ENCODE measurements around the gene SH3BP1. TPM values are rescaled to one million over a fixed set of nuclear protein-coding genes. Genes with fewer than 3 reads are reported as not detected.

Gene SH3BP1
- total and polyA plus RNA-seq, 2 of the 13 experiments (the other 11 are each of a cell fraction or from before 2014, with no cell fraction given): 8.4 to 18.5 TPM

GRCh38 chr22:37632174-37633088 lies 7.0 kb upstream of the SH3BP1 start (continued):
- TF ChIP-seq AFF4 (CRISPR knock-in tag; IDR thresholded peaks at IDR 0.05) (no peak), RFX3 (CRISPR knock-in tag; IDR thresholded peaks at IDR 0.05) (no peak), TCF7L2 (IDR thresholded peaks at IDR 0.05; ENCODE audit: low read depth, low read length) (no peak), ZNF704 (CRISPR knock-in tag; IDR thresholded peaks at IDR 0.05; ENCODE audit: borderline replicate concordance) (no peak), KDM4B (CRISPR knock-in tag; IDR thresholded peaks at IDR 0.05) (no peak), ZNF777 (CRISPR knock-in tag; IDR thresholded peaks at IDR 0.05) (no peak), ZSCAN25 (CRISPR knock-in tag; IDR thresholded peaks at IDR 0.05) (peak; percentile 71), ZNF652 (CRISPR knock-in tag; IDR thresholded peaks at IDR 0.05; ENCODE audit: borderline replicate concordance, low read depth) (peak; percentile 73), SMARCE1 (IDR thresholded peaks at IDR 0.05; ENCODE audit: borderline replicate concordance) (no peak), ZNF333 (CRISPR knock-in tag; IDR thresholded peaks at IDR 0.05; ENCODE audit: borderline replicate concordance) (0 out of 2 replicates have a peak, but pooled peaks have one; percentile 2), ZSCAN9 (CRISPR knock-in tag; IDR thresholded peaks at IDR 0.05; ENCODE audit: borderline replicate concordance) (no peak), U2AF1 (optimal IDR thresholded peaks at IDR 0.05; ENCODE audit: low read depth, low read length) (peak; percentile 12), YEATS2 (CRISPR knock-in tag; IDR thresholded peaks at IDR 0.05; ENCODE audit: borderline replicate concordance) (0 out of 2 replicates have a peak, but pooled peaks have one; percentile 3), ZNF326 (CRISPR knock-in tag; IDR thresholded peaks at IDR 0.05; ENCODE audit: borderline replicate concordance) (no peak), TRIM22 (IDR thresholded peaks at IDR 0.05) (no peak), IRF9 (CRISPR knock-in tag; IDR thresholded peaks at IDR 0.05; ENCODE audit: borderline replicate concordance) (no peak), XRCC5 (optimal IDR thresholded peaks at IDR 0.05; ENCODE audit: low read length) (no peak), GTF2F1 (IDR thresholded peaks at IDR 0.05; ENCODE audit: low read length) (no peak), CEBPG (CRISPR knock-in tag; IDR thresholded peaks at IDR 0.05) (no peak), ZNF383 (CRISPR knock-in tag; IDR thresholded peaks at IDR 0.05; ENCODE audit: borderline replicate concordance) (no peak), ZNF33A (CRISPR knock-in tag; IDR thresholded peaks at IDR 0.05; ENCODE audit: borderline replicate concordance) (no peak), DR1 (CRISPR knock-in tag; IDR thresholded peaks at IDR 0.05) (no peak), ESRRA (CRISPR knock-in tag; IDR thresholded peaks at IDR 0.05; ENCODE audit: low read depth) (0 out of 2 replicates have a peak, but pooled peaks have one; percentile 5)

All from HepG2 (cell line).